HuH-7 (cell line): ENCODE results near the gene RNASE1.
A peak's percentile ranks its signal among the peaks of the same experiment; 100 is the strongest.
"Not testable (repeated sequence)": the region's sequence is repeated elsewhere in the genome, so short reads cannot be mapped to it uniquely, and the experiment has no call there.

Source experiments
- DNase-seq: peaks from one replicate; pipeline ENCODE4 v3.0.0; 2011; ENCODE audit warnings: low spot score

The RNASE1 gene

GRCh38 chr14:20802341-20803084 lies at the start of gene RNASE1:
Gene RNASE1, minus strand, starts transcription at chr14:20802844. Its CDS starts 776 bp downstream, at chr14:20802068.
- no peak for DNase-seq

GRCh38 chr14:20848955-20849570 lies 46.4 kb upstream of the RNASE1 start:
- DNase-seq: no peak

GRCh38 chr14:20848316-20848954 lies 45.8 kb upstream of the RNASE1 start:
- no peak for DNase-seq

GRCh38 chr14:20846560-20846959 lies 43.9 kb upstream of the RNASE1 start:
- no peak for DNase-seq

DNA sequence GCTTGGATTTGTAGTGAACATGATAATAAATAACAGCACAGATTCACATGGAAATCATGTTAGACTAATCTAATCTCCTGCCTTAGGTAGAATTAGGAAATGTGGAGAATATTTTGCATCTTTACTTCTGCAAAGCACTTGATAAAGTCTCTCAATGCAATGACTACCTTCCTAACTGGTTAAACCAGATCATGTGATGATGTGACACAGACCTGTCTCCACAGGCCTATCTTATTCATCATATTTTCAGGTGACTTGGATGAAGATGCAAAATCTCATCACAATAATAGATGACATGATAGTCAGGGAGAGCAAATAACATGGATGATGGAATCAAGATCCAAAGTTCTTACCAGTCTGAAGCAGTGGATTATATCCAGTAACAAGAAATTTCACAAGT lies 38.5 kb upstream of the RNASE1 start:
- DNase-seq: no peak

DNA sequence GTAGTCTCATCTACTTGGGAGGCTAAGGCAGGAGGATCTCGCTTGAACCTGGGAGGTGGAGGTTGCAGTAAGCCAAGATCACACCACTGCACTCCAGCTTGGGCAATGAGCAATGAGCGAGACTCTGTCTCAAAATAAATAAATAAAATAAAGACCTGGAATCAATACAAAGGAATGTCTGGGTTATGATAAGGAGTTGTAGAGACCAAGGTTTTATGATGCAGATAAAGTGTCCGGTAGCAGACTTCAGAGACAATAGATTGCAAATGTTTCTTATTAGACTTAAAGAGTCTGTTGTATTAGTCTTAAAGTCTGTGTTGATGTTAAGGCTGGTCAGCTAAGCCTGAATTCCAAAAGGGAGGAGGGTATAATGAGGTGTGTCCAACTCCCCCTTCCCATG lies 35.2 kb upstream of the RNASE1 start:
- DNase-seq: no peak

- peak; percentile 31 for DNase-seq
These were observed 34.2 kb upstream of the RNASE1 start for GRCh38 chr14:20836668-20837338.

DNA sequence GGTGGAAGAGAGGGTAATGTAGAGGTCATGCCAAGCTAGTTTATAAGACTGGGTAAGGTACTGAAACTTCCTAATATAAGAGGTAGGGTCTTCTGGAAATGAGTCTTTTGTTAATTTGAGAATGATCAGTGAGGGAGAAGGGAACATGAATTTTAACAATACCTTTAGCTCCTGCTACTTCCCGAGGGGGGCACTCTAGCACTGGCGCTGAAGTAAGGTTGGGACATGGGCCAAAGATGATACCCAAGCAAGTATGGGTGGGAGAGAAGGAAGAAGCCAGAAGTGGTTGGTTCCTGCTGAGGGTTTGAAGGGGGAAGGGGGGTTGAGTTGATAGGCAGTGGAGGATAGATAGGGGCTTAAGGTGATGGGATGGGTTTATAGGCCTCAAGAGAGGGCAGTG lies 32.3 kb upstream of the RNASE1 start:
- DNase-seq: no peak

DNA sequence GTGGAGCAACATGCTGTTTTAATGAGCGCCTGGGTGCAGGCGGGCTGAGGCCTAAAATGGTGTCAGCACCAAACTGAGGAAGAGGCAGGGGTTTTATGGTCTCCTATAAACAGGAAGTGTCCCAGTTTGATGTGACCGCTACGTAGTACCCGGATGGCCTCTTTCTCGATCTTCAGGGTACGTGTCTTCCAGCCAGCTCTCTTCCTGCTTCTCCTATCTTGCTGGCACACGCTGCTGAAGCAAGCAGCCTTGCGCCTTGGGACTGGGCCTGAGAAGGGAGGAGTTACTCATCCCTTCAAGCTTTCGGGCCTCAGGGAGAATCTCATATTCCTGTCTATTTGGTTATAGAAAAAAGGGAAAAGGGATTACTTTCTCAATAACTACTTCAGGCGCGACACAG lies 28.2 kb upstream of the RNASE1 start:
- DNase-seq: no peak

- DNase-seq: not testable (repeated sequence)
These were observed 25.5 kb upstream of the RNASE1 start for GRCh38 chr14:20828024-20828694.

GRCh38 chr14:20827326-20827725 lies 24.7 kb upstream of the RNASE1 start:
- DNase-seq: no peak

DNA sequence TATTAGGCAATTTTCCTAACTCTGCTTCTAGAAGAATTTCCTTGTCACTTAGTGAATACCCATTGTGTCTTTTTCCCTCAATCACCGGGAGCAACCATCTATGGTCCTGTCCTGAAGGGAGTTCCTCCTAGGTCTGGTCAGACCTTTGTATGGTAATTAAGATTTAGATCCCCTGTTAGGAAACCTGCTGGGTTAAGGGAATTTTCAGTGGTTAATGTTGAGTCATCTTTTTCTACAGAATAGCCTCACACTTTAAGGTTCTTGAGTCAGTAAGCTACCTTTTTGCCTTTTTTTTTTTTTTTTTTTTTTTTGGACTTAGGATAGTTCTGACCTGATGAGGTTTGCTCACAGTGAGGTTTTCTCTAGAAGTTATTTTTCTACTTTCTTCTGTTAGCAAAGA lies 24.0 kb upstream of the RNASE1 start:
- DNase-seq: not testable (repeated sequence)

- no peak for DNase-seq
These were observed 21.2 kb upstream of the RNASE1 start for GRCh38 chr14:20823859-20824258.

GRCh38 chr14:20821521-20822108 lies 19.0 kb upstream of the RNASE1 start:
- not testable (repeated sequence) for DNase-seq

DNA sequence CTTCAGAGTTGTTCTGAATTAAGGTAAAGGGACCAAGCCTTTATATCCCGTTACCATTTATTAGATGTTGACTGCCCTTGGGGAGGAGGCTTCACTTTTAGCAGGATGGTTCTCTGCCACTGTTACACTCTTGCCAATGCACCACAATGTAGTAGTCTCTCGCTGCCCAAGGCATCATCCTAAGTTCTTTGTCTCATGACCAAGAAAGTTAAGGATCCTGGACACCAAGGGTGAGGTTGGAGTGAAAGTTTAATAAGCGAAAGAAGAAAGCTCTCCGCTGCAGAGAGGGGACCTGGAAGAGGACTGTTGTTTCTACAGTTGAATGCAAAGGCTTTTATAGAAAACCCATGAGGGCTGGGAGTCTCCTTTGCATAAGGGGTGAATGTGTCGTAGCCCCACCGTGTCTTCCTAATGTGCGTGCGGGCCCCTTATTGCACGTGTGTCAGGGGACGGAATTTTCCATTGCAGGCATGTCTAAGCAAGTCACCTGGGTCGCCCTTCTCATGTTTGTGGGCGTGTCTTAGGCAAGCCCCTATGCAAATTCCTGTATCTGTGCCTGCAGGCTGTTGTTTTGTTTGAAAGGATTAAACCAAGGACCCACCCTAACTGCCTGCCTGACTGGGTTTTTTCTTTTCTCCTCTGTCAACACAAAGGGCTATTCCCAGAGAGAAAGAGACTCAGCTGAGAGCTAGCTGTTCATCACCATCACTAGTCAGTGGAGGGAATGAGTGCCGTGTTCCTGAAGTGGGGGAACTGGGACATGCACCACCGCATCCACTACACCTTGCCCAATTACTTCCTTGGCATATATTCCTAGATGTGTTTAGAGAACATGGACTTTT lies 17.6 kb upstream of the RNASE1 start:
- DNase-seq: no peak

DNA sequence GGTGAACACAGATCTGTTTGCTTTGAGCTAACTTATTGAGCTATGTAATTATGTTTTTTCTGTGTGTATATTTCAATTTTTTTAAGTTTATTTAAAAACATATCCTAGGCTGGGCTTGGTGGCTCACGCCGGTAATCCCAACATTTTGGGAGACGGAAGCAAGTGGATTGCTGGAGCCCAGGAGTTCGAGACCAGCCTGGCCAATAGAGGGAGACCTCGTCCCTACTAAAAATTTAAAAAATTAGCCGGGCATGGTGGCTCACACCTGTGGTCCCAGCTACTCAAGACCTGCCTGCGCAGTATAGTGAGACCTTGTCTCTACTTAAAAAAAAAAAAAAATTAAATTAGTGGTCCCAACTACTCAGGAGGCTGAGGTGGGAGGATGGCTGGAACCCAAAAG lies 16.2 kb upstream of the RNASE1 start:
- DNase-seq: no peak

GRCh38 chr14:20815946-20816345 lies 13.3 kb upstream of the RNASE1 start:
- DNase-seq: not testable (repeated sequence)

DNA sequence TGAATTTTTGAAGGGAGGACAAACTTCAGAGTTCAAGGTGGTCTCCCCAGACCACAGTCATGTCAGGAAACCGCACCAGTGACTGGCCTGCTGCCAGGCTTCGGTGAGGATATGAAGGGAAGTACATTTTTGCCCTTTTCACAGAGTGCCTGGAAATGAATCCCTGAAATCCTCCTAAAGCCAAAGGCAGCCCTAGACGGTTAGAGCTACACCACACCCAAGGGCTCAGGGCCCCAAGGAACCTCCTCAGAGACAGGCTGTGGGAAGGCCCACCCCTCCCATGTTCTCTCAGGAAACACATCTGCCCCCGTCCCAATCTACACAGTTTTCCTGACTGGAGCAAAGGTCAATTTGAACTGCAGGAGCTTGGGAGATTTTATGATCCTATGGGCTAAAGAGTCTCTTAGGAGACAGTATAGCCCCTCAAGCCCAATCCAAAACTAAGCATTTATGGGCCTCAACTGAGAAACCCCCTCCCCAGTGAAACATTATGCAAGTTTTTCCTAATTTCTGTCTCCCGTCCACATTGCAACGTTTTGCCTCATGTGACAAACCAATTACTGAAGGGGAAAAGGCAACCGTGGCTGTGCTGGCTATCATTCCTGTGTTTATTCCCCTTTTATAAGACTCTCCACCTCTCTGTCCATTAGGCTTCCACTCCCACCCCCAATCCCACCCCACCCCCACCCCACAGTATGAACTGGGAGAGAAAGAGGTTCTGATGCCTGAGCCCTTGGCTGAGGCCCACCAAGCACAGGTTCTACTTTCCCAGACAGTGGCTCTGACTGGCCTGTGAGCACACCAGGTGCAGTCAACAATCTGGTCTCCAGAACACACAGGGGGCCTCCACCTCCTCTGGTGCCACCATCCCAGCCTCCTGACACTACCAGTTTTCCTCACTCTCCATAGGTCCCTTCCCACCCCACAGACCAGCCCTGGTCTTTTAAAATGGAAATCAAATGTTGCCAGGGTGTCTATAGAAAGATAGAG lies 9.6 kb upstream of the RNASE1 start:
- DNase-seq: peak; percentile 39

- no peak for DNase-seq
These were observed 7.3 kb upstream of the RNASE1 start for GRCh38 chr14:20809917-20810316.

- DNase-seq: no peak
These were observed 5.5 kb upstream of the RNASE1 start for GRCh38 chr14:20808162-20808483.
